ENCODE results near the gene PLXNA2. TPM values are rescaled to one million over a fixed set of nuclear protein-coding genes. Genes with fewer than 3 reads are reported as not detected.
A peak's percentile ranks its signal among the peaks of the same experiment; 100 is the strongest.

The PLXNA2 gene
- total and polyA plus RNA-seq, 8 donors: 48.7 to 137 (median 72.9) TPM

DNA sequence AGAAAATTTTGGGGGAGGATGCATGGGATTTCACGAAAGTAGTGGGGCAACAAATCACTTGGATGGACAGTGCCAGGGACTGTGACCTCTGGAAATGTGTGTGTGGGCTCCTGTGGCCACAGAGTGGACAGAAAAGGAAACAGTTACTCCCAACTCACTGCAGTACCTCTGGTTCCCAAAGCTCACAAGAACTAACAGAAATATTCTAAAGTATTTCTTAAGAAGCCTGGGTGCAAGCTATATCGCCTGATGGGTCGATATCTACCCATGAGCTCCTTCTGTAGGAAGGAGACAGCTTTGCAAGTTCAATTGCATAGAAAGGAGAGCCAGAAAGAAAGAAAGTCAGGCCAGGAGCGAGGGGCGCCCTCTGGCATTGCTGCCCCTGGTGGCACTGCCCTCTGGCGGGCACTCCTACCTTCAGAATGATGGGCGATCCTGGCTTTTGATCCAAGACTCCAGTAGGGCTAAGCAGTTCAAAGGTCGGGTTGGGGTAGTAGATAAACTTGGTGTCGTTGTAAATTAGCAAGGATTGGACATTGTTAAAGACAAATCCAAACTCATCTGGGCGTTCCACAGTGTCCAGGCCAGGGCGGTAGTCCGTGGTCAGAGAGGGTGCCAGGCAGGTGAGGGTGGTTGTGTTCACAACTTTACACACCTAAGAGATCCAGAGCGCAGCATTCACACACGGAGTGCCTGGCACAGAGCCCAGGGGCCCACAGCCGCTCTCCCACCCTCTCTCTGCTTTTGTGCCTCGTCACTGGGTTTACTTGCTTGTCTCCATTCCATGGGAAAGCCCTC is 198.5 kb downstream of the PLXNA2 start:
- no peak for FAIRE-seq
- intact Hi-C loops (cut with DNase I): no loop called here
- TF ChIP-seq, protein P1, sequence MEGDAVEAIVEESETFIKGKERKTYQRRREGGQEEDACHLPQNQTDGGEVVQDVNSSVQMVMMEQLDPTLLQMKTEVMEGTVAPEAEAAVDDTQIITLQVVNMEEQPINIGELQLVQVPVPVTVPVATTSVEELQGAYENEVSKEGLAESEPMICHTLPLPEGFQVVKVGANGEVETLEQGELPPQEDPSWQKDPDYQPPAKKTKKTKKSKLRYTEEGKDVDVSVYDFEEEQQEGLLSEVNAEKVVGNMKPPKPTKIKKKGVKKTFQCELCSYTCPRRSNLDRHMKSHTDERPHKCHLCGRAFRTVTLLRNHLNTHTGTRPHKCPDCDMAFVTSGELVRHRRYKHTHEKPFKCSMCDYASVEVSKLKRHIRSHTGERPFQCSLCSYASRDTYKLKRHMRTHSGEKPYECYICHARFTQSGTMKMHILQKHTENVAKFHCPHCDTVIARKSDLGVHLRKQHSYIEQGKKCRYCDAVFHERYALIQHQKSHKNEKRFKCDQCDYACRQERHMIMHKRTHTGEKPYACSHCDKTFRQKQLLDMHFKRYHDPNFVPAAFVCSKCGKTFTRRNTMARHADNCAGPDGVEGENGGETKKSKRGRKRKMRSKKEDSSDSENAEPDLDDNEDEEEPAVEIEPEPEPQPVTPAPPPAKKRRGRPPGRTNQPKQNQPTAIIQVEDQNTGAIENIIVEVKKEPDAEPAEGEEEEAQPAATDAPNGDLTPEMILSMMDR (IDR thresholded peaks at IDR 0.05): peak in 3 of 4 donors; percentile 40 to 42 (median 40)
- peak; percentile 14 to 60 (median 52) for ATAC-seq
- peak; percentile 54 to 82 (median 72) for DNase-seq
- H3K4me3 ChIP-seq: no peak overlapping the region
- 42 to 47% methylated on average over 16 of the region's 16 CpGs for WGBS, 2 donors
- H3K27me3 ChIP-seq: no peaks in the 10 kb centered on the region
- no peaks in the 10 kb centered on the region for H3K9me3 ChIP-seq
- H3K27ac ChIP-seq: peak overlapping the region in 3 of 4 donors; percentile 46 to 72 (median 55)
- peaks cover 0 to 22% (median under 1%) of the 10 kb centered on the region in 3 donors for H3K36me3 ChIP-seq
- peaks cover 49 to 68% (median 64%) of the 10 kb centered on the region in 3 donors for H3K4me1 ChIP-seq

GRCh38 chr1:208044589-208045462 is 199.4 kb downstream of the PLXNA2 start:
- 65 to 69% methylated on average over 27 of the region's 27 CpGs for WGBS, 2 donors
- Histone ChIP-seq H3K27me3 (no peaks in the 10 kb centered on the region), H3K4me1 (peaks cover 49 to 70% (median 64%) of the 10 kb centered on the region in 3 donors), H3K27ac (peak overlapping the region; percentile 46 to 72 (median 58)), H3K36me3 (peaks cover 0 to 15% (median 0%) of the 10 kb centered on the region in 3 donors), H3K4me3 (no peak overlapping the region), H3K9me3 (no peaks in the 10 kb centered on the region)
- FAIRE-seq (no peak), DNase-seq (peak in 2 of 6 donors; percentile 40 to 44), ATAC-seq (no peak)
- intact Hi-C loops (cut with DNase I): no loop called here
- TF ChIP-seq, protein P1 (IDR thresholded peaks at IDR 0.05): no peak

GRCh38 chr1:208043691-208044181 is 200.4 kb downstream of the PLXNA2 start:
- peak; percentile 72 to 80 (median 76) for ATAC-seq
- no peak overlapping the region for H3K4me3 ChIP-seq
- peak overlapping the region; percentile 67 to 78 (median 72) for H3K27ac ChIP-seq
- 12 to 27% methylated on average over 10 of the region's 10 CpGs for WGBS, 2 donors
- H3K27me3 ChIP-seq: no peaks in the 10 kb centered on the region
- DNase-seq: peak; percentile 75 to 95 (median 93)
- peaks cover 0 to 14% (median 0%) of the 10 kb centered on the region in 3 donors for H3K36me3 ChIP-seq
- TF ChIP-seq, protein P1 (IDR thresholded peaks at IDR 0.05): peak in 2 of 4 donors; percentile 11 to 14
- intact Hi-C loops (cut with DNase I): no loop called here
- FAIRE-seq: no peak
- no peaks in the 10 kb centered on the region for H3K9me3 ChIP-seq
- peaks cover 49 to 70% (median 64%) of the 10 kb centered on the region in 3 donors for H3K4me1 ChIP-seq

GRCh38 chr1:208042868-208043267 is 201.3 kb downstream of the PLXNA2 start:
- Histone ChIP-seq H3K27me3 (no peaks in the 10 kb centered on the region), H3K36me3 (peaks cover 0 to 20% (median 0%) of the 10 kb centered on the region in 3 donors), H3K27ac (peak overlapping the region; percentile 67 to 78 (median 72)), H3K9me3 (no peaks in the 10 kb centered on the region), H3K4me3 (peak overlapping the region in 1 of 4 donors; percentile 17), H3K4me1 (peaks cover 49 to 64% (median 57%) of the 10 kb centered on the region in 3 donors)
- FAIRE-seq: no peak
- no peak for ATAC-seq
- no peak for DNase-seq
- intact Hi-C loops (cut with DNase I): no loop called here
- TF ChIP-seq, protein P1 (IDR thresholded peaks at IDR 0.05): no peak
- 52 to 53% methylated on average over 13 of the region's 13 CpGs for WGBS, 2 donors

All from pancreas (tissue), 10 donors.